ENCODE results near the gene CCDC181.
"Not testable (repeated sequence)": the region's sequence is repeated elsewhere in the genome, so short reads cannot be mapped to it uniquely, and the experiment has no call there.

The CCDC181 gene

GRCh38 chr1:169427081-169427641, at the start of gene CCDC181:
CCDC181 (minus strand) TSS chr1:169427474; CDS start chr1:169424927, 2,547 bp downstream.
- DNase-seq = no peak

- no peak for DNase-seq
Measured at GRCh38 chr1:169475806-169476387, 48.6 kb upstream of the CCDC181 start.

- no peak for DNase-seq
Measured at GRCh38 chr1:169474302-169474995, 47.2 kb upstream of the CCDC181 start.

GRCh38 chr1:169473347-169473746, 46.1 kb upstream of the CCDC181 start:
- peak; percentile 28 for DNase-seq

- DNase-seq = no peak
Measured at GRCh38 chr1:169472738-169473137, 45.5 kb upstream of the CCDC181 start.

- DNase-seq = no peak
Measured at GRCh38 chr1:169468982-169469381, 41.7 kb upstream of the CCDC181 start.

GRCh38 chr1:169466259-169467230, 39.3 kb upstream of the CCDC181 start:
- peak; percentile 12 for DNase-seq

GRCh38 chr1:169465281-169465680, 38.0 kb upstream of the CCDC181 start:
- no peak for DNase-seq

GRCh38 chr1:169462385-169462784, 35.1 kb upstream of the CCDC181 start:
- DNase-seq = no peak

- no peak for DNase-seq
Measured at GRCh38 chr1:169461390-169462000, 34.2 kb upstream of the CCDC181 start.

- DNase-seq = no peak
Measured at GRCh38 chr1:169460191-169460833, 33.0 kb upstream of the CCDC181 start.

- DNase-seq = no peak
Measured at GRCh38 chr1:169457443-169457842, 30.2 kb upstream of the CCDC181 start.

GRCh38 chr1:169456029-169456428, 28.8 kb upstream of the CCDC181 start:
- no peak for DNase-seq

GRCh38 chr1:169452921-169453320, 25.6 kb upstream of the CCDC181 start:
- DNase-seq = no peak

GRCh38 chr1:169451218-169451824, 24.0 kb upstream of the CCDC181 start:
- no peak for DNase-seq

- no peak for DNase-seq
Measured at GRCh38 chr1:169443923-169444322, 16.6 kb upstream of the CCDC181 start.

GRCh38 chr1:169426174-169426705, 1.0 kb downstream of the CCDC181 start:
- DNase-seq = no peak

GRCh38 chr1:169421309-169421708, 6.0 kb downstream of the CCDC181 start:
- no peak for DNase-seq

- DNase-seq = no peak
Measured at GRCh38 chr1:169414952-169415351, 12.3 kb downstream of the CCDC181 start.

GRCh38 chr1:169408340-169408739, 18.9 kb downstream of the CCDC181 start:
- not testable (repeated sequence) for DNase-seq

- not testable (repeated sequence) for DNase-seq
Measured at GRCh38 chr1:169402578-169402977, 24.7 kb downstream of the CCDC181 start.
